Measurements from ENCODE around the gene ANXA10.

The ANXA10 gene

DNA sequence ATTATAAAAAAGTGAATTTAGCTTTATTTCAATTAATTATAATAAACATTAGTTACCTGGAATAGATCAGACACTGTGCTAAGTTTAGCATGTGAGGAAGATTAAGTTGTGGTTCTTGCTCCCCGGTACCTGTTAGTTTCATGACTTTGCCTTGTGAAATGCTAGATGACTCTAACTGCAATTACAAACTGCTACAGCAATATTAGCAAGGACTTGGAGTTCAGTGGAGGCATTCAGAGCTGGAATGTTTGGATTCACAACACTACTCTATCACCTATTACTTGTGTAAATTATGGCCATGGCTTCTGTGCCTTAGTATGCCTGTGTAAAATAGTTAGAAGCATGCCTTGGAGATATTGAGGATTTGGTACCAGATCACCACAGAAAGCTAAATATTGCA lies 21.4 kb upstream of the ANXA10 start:
- TF ChIP-seq, protein P1, sequence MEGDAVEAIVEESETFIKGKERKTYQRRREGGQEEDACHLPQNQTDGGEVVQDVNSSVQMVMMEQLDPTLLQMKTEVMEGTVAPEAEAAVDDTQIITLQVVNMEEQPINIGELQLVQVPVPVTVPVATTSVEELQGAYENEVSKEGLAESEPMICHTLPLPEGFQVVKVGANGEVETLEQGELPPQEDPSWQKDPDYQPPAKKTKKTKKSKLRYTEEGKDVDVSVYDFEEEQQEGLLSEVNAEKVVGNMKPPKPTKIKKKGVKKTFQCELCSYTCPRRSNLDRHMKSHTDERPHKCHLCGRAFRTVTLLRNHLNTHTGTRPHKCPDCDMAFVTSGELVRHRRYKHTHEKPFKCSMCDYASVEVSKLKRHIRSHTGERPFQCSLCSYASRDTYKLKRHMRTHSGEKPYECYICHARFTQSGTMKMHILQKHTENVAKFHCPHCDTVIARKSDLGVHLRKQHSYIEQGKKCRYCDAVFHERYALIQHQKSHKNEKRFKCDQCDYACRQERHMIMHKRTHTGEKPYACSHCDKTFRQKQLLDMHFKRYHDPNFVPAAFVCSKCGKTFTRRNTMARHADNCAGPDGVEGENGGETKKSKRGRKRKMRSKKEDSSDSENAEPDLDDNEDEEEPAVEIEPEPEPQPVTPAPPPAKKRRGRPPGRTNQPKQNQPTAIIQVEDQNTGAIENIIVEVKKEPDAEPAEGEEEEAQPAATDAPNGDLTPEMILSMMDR (IDR thresholded peaks at IDR 0.05; ENCODE audit: insufficient read depth, missing control alignments) = no peak
- FAIRE-seq (no peak), DNase-seq (ENCODE audit: insufficient read length, low spot score) (no peak)

DNA sequence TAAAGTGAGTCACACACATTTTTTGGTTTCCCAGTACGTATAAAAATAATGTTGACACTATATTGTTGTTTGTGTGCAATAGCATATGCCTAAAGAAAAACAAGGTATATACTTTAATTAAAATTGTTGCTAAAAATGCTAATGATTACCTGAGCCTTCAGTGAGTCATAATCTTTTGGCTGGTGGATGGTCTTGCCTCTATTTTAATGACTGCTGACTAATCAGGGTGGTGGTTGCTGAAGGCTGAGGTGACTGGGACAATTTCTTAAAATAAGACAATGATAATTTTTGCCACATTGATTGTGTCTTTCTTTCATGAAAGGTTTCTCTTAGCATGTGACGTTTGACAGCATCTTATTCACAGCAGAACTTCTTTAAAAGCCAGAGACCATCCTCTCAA lies 21.0 kb upstream of the ANXA10 start:
- TF ChIP-seq, protein P1 (IDR thresholded peaks at IDR 0.05; ENCODE audit: insufficient read depth, missing control alignments) = no peak
- FAIRE-seq (no peak), DNase-seq (ENCODE audit: insufficient read length, low spot score) (no peak)

DNA sequence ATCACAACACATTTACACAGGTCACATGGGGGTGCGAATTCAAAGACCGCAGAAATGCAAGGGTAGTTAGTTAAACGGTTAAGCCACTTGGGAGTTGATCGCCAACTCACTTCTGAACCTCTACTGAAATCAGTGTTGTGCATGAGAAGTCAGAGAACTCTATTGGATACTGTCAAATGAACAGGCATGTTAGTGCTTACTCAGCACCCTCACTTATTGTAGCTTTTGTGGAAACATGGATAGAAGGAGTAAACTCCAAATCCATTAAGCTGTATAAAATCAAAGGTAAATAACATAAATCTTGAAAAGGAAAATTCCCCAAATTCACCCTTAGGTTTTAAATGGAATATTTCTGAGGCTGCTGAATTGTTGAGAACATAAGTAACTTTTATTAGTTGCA lies 17.5 kb upstream of the ANXA10 start:
- TF ChIP-seq, protein P1 (IDR thresholded peaks at IDR 0.05; ENCODE audit: insufficient read depth, missing control alignments) = no peak
- DNase-seq (ENCODE audit: insufficient read length, low spot score) (no peak), FAIRE-seq (no peak)

DNA sequence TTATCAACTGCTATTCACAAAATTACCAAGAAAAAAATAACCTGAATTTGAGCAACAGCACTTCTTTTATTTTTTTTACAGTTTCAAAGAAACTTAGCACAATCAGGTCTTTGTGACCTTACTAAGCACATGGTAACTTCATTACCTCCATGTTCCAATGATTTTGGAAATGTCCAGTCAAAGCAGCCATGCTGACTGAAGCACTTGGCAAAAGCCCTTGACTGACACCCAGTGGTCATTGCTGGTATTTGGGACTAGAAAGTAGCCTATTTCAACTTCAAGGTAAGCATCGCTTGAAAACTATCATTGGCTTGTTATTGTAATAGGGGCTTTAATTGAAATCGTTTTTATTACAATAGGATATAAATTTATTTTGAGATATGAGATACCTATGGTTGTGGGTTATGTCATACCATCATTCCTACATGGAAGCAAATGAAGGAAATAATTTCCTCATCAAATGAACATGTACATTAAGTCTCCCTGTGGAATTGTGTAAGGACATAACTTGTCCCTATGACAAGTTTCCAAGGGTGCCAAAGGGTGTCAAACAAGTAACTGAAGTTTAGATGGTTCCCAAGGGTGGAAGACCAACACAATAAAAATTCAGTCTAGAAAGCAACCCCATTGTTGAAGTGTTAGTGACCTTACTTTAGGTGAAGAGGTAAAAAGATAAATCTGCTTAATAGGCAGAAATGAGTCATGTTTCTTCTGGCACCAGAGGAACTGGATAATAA lies 15.2 kb upstream of the ANXA10 start:
- peak; percentile 89 for FAIRE-seq

DNA sequence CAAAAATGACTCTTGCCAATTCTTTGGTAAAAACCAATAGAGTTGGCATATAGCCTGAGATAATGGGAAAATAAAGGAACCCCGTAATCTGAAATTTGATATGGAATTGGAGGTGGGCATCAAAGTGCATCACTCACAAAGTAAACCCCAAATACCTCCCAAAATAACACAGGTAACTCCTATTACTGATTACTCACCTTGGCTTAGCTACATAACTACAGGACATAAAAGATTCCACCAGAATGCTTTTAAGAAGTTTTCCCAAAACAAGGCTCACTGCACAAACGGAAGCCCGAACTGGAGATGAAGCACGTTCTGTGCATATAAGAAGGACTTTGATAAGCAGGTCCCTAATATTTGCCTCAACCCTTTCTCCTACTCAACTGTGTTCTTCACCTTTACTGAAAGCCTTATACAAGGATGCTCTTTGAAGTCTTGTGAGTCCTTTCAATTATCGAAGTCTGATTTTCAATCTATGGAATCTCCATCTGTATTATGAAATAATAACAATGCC lies 14.6 kb upstream of the ANXA10 start:
- TF ChIP-seq, protein P1 (IDR thresholded peaks at IDR 0.05; ENCODE audit: insufficient read depth, missing control alignments) = no peak
- DNase-seq (ENCODE audit: insufficient read length, low spot score) (no peak), FAIRE-seq (no peak)

More for the DNA sequence above, 15.2 kb upstream of the ANXA10 start:
- DNase-seq (ENCODE audit: insufficient read length, low spot score) = no peak
- TF ChIP-seq, protein P1 (IDR thresholded peaks at IDR 0.05; ENCODE audit: insufficient read depth, missing control alignments) = peak; percentile 96

DNA sequence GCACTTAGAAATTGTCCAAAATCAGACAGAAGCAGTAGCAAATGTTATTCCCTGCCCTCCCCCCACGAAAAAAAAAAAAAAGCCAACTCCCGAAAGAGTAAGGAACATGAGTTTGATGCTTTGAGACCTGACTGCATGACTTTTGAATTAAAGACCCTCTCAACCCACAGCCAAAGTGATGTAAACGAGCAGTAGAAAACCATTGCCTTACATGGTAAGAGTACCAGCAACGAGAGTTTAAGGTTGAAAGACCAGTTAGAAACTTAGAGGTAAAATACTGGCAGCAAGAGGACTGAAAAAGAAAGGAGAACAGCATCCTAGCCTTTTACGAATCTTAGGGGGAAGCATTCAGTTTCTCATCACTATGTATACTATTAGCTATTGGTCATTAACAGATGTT lies 10.0 kb upstream of the ANXA10 start:
- no peak for DNase-seq (ENCODE audit: insufficient read length, low spot score)
- FAIRE-seq = no peak
- TF ChIP-seq, protein P1 (IDR thresholded peaks at IDR 0.05; ENCODE audit: insufficient read depth, missing control alignments) = no peak

DNA sequence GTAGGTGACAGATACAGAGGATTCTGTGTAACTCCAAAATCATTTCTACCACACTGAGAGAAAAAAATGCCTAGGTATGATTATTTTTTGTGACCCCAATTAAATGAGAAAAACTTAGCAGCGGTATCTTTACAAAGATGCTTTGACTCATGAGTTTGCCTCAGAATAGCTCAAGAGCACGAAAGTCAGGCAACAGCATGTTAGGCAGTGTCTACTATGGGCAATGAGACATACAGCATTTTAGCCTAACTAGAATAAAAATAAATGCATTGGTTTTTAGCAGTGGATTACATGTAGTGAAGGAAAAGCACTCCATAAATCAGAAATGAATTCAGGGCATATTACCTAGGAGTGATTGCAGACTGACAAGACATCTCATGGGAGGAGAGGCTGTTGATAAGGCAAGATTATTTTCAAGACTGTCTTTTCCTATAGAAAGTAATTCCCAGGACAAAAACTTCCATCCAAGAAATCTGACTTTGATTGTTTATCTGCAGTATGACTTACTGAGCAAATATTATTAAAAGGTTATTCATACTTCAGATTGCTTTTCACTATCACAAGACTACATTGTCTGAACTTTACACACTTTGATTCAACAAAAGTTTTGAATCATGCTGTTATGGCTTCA lies 3.6 kb downstream of the ANXA10 start:
- FAIRE-seq (no peak), DNase-seq (ENCODE audit: insufficient read length, low spot score) (no peak)
- TF ChIP-seq, protein P1 (IDR thresholded peaks at IDR 0.05; ENCODE audit: insufficient read depth, missing control alignments) = no peak
